Stimulated activated CD4-positive, alpha-beta T cell treated with anti-CD3 and anti-CD28 coated beads, Interleukin-15, amount 100 ng/mL, for 1 hour (primary cell): Measurements from ENCODE around the gene MTR.
"Not testable (repeated sequence)": the region's sequence is repeated elsewhere in the genome, so short reads cannot be mapped to it uniquely, and the experiment has no call there.

Experiments used
- DNase-seq, 2 donors: peaks; one replicate each; pipeline ENCODE4 v3.0.0-alpha.2; 2020; ENCODE audit warnings: low read depth in 1 of 2, low spot score in 1 of 2

The MTR gene

DNA sequence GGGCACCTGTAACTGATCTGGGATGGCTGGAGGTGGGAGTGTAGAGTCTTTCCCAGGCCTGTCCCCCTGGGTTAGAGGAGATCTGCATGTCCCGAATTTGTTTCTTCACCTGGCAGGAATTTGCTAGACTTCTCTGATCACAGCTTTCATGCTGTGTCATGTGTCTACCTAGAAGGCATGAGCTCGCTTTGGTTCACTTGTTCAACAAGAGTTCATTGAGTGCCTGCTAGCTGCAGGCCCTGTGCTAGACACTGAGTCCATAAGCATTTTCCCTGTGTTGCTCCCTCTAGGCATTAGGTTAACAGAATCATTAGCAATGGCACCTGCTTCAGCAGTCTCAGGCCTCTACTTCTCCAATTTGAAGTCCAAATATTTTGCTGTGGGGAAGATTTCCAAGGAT lies 101.6 kb downstream of the MTR start:
- DNase-seq = no peak

DNA sequence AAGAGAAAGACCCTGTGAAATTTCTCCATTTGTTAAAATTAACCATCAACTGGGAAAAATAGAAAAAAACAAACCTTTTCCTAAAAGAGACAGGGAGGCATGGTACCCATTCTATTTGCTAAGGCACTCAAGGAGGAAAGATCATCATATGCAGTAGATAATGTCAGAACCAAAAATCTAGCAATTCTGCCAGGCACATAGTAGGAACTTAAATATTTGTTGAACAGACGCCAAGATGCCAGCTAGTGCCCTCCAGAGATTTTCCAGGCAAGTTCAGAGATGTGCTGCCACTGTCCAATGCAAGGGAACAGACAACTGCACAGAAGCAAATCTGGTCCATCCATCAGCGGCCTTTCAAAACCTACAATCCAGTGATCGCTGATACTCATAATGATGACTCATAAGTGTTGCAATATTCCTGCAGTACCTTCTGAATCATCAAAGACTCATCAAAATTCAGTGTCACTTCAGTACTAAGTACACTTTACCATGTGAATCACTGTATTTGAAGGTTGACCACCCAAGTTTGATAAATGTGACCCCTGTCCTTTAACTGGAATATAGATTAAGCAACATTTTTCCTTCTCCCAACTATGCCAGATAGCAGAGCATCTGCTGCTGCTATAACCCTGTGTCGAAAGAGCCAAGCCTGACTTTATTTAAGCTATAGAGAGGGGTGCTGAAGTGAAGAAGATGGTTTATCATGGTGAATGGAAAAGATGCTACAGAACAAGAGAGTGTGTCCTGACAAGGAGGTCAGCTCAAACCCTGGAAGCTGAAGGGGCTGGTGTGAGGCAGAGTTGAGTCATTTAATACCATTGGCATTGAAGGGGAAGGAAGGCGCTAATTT lies 110.0 kb downstream of the MTR start:
- DNase-seq = no peak

DNA sequence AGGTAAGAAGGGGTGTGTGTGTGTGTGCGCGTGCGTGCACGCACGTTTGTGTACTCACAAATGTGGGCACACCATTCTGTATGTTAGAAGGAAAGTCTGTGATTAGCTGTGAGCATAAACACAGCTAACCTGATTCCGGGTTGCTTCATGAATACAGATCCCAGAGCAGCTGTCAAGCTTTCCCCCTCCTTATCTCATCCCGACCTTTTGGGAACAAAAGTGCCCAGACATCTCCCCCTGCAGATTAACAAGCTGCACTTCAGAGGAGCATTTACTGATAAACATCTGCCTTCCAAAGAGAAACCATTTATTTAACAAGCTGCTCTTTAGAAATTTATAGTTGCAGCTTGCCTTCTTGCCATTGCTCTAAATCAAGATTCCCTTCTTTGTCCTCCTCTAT lies 112.1 kb downstream of the MTR start:
- DNase-seq = no peak

DNA sequence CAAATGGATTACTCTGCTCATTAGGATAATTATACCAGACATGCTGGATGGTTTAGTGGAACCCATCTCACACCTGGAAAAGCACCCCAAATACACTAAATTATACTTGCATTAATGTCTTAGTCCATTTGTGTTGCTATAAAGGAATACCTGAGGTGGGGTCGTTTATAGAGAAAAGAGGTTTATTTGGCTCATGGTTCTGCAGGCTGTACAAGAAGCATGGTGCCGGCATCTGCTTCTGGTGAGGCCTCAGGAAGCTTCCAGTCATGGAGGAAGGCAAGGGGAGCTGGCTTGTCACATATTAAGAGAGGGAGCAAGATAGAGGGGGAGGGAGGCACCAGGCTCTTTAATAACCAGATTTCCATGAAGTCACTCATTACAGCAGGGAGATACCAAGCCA lies 113.6 kb downstream of the MTR start:
- no peak for DNase-seq

DNA sequence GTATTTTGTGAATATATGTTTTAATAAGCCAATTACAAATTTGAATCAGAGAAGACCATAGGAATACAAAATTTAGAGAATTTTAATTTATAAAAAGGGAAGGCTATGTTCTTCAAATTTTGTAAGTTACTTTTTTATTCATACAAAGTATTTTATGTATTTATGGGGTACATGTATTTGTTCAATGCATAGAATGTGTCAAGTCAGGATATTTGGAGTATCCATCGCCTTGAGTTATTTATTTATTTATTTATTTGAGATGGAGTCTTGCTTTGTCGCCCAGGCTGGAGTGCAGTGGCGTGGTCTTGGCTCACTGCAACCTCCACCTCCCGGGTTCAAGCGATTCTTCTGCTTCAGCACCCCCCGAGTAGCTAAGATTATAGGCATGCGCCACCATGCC lies 116.0 kb downstream of the MTR start:
- not testable (repeated sequence) for DNase-seq

DNA sequence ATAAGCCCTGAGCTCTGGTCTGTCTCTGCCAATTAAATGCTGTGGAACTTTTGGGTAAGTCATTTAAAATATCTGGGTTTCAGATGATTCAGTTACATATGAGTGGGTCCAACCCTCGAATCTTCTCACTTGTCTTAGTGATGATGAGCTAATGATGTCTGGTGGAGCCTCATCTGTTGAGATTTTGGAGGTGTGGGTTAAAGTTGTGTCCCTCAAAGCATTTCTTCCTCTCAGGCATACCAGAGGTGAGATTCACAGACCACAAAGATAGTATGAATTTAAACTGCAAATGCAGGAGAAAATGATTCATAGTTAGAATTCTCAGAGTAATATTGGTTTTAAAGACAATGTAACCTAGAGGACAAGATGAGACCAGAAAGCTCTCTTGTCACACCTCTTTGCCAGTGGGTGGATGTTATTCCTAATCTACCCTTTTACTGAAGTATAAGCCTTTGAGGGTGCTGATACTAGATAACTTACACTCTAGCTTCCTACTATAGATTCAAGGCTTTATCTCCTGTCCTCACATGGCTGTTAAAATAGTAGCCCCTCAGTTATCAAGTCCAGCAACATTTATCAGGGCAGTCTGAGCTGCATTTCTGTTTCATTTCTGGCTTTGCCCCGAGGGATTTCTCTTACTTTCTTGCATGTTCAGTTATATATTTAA lies 118.4 kb downstream of the MTR start:
- DNase-seq = no peak

DNA sequence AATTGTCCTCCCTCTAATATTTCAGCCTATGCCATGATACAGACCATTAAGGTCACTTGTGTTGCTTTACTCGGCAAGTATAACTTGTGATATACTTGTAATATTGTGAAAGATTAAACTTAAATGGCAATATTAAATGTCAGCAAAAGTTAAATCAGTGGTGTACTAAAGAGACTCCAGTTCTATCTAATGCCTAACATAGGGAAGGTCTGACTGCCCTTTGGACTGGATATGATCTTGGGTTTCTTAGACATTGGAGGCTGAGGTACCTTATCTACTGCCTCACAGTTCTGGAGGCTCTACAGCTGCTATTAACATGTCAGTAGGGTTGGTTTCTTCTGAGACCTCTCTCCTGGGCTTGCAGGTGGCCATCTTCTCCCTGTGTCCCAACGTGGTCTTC lies 119.3 kb downstream of the MTR start:
- DNase-seq = no peak

DNA sequence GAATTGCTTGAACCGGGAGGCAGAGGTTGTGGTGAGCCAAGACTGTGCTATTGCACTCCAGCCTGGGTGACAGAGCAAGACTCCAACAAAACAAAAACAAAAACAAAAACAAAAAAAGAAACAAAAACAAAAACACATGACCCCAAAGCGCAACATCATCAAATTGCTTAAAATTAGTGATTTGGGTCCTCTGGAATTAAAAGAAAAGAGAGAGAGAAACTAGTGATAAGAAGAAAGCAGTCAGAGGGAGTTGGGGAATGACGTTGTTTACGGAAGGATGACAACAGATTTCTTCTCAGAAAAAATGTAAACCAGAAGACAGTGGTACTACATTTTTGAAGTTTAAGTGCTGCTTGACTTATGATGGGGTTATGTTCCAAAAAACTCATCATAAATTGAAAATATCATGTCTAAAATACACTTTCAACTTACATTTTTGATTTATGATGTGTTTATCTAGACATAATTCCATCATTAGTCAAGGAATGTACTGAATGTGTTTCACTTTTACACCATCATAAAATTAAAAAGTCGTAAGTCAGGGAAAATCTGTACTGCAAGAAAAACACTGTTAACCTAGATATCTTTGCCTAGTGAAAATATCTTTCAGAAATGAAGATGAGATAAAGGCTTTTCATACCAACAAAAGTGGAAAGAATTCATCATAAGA lies 121.2 kb downstream of the MTR start:
- DNase-seq = no peak

DNA sequence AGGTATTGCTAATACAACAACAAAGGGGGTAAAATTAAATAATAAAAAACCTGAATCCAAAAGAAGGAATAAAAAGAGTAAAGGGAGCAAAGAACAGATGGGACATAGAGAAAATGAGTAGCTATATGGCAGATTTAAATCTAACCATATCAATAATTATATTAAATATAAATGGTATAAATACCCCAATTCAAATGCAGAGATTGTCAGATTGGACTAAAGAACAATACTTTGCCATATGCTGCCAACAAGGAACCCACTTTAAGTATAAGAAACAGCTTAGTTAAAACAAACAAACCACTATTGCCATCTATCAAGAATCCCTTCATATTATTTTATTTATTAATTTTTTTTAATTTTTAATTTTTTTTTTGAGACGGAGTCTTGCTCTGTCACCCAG lies 122.4 kb downstream of the MTR start:
- no peak for DNase-seq

DNA sequence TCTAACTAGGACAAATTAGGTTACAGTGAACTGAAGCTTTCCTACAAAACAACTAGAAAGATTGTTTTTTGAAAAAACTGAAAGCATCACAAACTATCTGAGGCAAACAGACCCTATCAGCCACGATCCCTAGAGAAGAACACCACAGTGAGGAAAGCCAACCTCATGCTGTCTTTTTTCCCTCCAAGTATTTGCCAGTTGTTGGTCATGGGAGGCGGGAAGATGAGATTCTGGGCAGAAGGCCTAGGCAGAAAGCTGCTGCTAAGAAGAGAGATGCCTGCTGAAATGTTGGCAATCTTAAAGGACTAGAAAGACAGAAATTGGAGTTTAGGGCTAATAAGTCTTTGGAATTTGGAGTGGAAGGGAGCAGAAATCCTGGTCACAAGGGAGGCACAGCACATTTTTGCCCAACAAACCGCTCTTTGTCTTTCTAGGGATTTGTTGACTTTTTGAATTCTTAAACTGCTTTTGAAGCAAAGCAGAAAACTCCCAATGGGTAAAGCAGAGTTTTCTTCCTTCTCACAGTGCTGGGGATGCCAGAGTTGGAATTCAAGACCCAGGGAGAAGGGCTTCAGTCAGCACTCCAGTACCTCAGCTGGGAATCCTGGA lies 125.3 kb downstream of the MTR start:
- no peak for DNase-seq

DNA sequence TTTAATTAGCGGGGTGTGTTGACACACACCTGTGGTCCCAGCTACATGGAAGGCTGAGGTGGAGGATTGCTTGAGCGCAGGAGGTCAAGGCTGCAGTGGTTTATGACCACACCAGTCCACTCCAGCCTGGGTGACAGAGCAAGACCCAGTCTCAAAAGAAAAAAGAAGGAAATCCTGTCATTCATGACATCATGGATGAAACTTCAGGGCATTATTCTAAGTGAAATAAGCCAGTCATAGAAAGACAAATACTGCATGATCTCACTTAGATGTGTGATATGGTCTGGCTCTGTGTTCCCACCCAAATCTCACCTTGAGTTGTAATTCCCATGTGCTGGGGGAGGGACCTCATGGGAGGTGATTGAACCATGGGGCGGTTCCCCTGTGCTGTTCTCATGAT lies 126.5 kb downstream of the MTR start:
- no peak for DNase-seq

DNA sequence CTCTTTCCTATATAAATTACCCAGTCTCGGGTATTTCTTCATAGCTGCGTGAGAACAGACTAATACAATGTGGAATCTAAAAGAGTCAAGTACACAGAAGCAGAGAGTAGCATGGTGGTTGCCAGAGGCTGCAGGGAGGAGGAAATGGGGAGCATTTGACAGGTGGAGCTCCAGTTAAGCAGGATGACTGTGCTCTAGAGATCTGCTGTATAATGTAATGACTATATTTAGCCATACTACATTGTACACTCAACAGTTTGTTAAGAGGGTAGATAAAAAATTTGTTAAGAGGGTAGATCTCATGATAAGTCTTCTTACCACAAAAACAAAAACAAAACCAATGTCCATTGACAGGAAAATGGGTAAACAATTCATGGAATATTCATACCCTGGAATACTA lies 127.1 kb downstream of the MTR start:
- no peak for DNase-seq

DNA sequence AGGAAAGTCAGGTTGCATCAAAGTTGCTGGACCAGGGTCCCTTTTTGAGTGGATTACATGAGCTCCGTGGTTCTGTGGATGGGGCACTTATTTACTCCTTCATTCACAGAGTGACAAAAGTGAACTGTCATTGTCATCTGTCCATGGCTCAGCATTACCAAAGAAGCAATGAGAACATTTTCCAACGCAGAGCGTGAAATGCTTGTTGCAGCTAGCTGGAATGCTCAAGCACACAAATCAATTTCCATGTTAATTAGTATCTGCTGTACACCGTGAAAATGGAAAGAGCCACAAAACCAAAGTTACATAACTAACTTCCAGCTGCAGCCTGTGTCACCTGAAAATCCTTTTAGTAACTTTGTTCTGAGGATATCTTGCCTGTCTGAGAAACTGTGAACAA lies 130.3 kb downstream of the MTR start:
- no peak for DNase-seq

DNA sequence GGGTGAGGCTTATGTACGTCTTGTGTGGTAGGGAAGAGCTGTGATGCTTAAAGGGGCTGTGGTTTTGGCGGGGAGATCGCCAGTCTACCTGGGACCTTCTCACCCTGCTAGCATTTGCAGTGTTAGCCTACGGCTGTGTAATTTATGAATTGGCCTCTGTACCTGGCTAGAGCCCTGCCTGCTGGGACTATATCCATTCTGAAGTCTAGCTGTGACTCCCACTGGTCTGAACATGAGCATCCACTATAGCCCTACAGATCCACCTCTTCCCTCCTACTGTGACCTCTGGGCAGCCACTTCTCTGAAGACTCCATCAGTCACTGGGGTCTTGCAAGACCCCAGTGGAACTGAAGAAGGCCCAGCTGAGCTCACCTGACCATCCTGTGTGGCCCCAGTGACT lies 135.4 kb downstream of the MTR start:
- DNase-seq = no peak

DNA sequence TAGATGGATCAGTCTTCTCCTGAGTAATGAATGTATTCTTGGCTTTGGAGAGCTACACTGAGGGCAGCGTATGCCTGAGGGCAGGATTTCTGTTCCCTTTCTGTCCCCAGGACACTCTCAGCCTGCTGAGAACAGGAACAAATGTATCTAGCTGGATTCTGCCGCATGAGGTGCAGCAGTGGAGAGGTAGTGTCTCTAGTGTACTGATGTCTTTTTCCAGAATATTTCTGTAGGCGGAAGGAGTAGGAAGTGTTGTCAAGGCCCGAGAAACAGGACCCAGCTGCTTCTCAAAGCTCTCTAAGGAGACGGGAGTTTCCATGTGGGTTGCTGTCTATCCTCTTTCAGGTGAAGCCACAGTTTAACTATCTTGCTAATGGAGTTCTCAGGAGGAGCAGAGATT lies 143.7 kb downstream of the MTR start:
- DNase-seq = no peak

DNA sequence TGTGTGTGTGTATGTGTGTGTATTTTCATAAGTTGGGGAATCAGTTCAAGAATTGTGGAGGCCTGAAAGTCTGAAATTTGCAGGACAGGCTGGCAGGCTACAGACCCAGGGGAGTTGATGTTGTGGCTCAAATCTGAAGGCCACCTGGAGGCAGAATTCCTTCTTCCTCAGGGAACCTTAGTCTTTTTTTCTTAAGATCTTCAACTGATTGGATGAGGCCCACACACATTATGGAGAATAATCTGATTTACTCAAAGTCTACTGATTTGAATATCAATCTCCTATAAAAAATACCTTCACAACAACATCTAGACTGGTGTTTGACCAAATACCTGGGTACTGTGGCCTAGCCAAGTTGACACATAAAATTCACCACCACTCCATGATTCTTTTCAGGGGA lies 147.3 kb downstream of the MTR start:
- no peak for DNase-seq

DNA sequence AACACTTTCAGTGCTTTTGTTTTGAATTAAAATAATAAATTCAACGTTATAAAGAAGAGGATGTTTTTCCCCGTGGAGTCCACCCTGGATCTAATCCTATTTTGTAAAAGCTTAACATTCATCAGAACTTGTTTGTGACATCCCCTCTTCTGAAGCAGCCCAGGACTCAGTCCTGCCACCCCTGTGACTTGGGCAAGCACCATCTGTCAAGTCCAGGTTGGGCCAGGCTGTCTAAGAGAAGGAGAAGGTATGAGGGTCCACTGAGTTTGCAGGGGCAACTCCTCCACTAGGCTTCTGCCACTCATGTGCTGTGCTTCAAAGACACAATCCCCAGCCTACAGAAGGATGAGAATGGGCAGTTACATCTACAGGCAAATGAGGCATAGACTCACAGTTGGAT lies 149.5 kb downstream of the MTR start:
- DNase-seq = no peak

DNA sequence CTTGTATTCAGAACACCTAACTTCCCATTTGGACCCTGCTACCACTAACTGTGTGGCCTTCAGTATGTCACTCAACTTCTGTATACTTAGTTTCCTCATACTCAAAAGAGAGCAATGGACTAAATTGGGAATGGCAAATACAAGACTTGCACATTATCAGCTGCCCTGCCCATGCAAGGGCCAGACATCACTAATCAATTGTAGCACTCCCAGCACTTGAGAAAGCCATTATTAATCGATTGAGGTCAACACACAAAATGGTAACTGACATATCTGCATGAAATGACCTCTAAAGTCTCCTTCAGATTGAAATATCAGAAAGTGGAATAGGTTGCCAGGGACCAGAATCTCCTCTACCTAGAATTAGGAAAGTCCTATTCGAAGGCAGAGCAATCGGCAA lies 149.9 kb downstream of the MTR start:
- no peak for DNase-seq

DNA sequence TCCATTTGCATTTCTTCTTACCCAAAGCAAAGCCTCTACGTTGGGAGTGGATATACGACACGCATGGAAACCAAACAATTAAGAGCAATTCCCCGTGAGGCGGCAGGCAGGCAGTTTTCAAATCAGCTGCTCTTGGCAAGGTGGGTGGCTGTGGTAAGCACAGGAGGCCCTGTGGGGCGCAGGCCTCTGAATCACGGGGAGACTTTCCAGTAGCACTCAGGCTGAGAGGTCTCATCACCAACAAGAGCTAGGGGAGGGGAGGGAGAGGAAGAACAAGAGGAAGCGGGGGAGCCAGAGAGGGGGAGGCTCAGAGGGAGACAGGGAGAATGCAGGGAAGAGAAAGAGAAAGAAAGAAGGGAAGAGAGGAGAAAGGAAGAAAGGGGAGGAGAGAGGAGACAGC lies 152.7 kb downstream of the MTR start:
- no peak for DNase-seq

DNA sequence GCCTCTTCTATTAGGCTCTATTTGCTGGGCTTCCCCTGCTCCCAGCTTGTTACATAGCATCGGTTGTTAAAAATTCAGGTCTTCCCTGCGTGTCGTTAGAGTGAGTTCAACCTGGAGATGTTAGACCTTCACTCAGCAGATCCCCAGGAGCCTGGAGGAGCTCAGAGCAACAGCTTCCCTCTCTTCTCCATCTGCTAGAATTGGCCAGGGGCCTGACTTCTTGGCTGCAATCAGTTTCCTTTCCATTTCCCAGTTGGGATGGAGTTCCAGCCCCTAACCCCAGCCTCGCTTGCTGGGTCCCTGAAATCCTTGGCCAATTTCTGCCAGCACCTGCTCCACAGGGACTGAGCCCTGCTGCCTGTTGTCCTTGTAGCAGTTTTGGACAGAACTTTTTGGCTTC lies 153.3 kb downstream of the MTR start:
- no peak for DNase-seq

DNA sequence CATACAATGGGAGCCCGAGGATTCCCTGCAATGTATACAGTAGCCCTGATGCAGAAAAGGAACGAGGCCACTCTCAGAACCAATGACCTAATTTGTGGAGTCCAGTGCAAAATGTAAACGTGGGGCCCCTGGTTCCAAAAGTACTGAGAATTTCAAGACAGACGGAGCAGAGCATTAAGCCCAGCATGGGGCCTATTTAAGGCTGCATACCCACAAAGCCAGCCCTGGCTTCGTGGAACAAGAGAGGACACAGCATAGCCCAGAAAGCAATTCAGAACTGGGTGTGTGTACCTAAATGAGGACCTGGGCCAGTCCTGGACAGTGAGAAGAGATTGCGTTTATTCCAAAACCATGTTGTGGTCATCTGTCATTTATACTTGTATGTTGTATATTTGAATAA lies 153.9 kb downstream of the MTR start:
- no peak for DNase-seq

DNA sequence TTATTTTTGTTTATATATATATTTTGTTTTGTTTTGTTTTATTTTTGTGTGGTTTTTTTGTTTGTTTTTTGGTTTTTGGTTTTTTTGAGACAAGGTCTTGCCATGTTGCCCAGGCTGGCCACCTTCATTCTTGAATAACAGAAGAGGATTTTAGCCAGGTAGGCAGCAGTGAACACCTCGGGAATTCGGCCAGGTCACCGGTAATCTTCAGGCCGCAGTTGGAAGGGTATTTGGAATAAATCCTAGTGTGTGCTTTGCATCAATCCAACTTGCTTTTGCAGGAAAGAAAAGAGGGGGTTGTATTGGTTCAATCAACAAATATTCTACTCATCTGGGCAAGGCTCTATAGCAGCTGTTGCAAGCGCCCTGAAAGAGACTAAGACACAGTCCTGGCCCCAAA lies 155.3 kb downstream of the MTR start:
- DNase-seq = no peak
